Transverse colon (tissue), 4 donors: Measurements from ENCODE around the gene ST8SIA6. TPM values are rescaled to one million over a fixed set of nuclear protein-coding genes. Genes with fewer than 3 reads are reported as not detected.

Experiments
- DNase-seq: peaks from one replicate; pipeline ENCODE4 v3.0.0-alpha.2; 2019
- H3K27ac ChIP-seq, 4 donors: fragments of 200-600 bp; sonication (generic); 2 replicates each; pipeline ENCODE4 v1.5.1; 2016 to 2018; ENCODE audit warnings: inconsistent platforms in 4 of 4
- H3K27me3 ChIP-seq: fragments of 200-600 bp; sonication (generic); 2 replicates; pipeline ENCODE4 v1.5.1; 2017; ENCODE audit warnings: inconsistent platforms
- H3K36me3 ChIP-seq, 4 donors: fragments of 200-600 bp; sonication (generic); 2 replicates each; pipeline ENCODE4 v1.5.1; 2017 to 2019; ENCODE audit warnings: inconsistent platforms in 4 of 4
- H3K4me1 ChIP-seq, 4 donors: fragments of 200-600 bp; sonication (generic); 2 replicates each; pipeline ENCODE4 v1.5.1; 2017 to 2020; ENCODE audit warnings: inconsistent platforms in 4 of 4
- H3K4me3 ChIP-seq, 4 donors: fragments of 200-600 bp; sonication (generic); 1 replicate in 1 of 4; 2 replicates in 3 of 4; pipeline versions ENCODE4 v1.5.1 to v1.6.1; 2017 to 2019; ENCODE audit warnings: inconsistent platforms in 4 of 4
- H3K9me3 ChIP-seq, 2 donors: fragments of 200-600 bp; sonication (generic); 2 replicates each; pipeline ENCODE4 v1.5.1; 2017 to 2019; ENCODE audit warnings: inconsistent platforms in 2 of 2
- EP300 ChIP-seq: sonication (generic); formaldehyde crosslinking; IDR thresholded peaks from one replicate; pipeline ENCODE4 v1.6.1; 2017; ENCODE audit warnings: antibody characterized with exemption, low read depth
- POLR2A ChIP-seq: fragments of 450-650 bp; IDR thresholded peaks from one replicate; pipeline ENCODE4 v1.6.1; 2016; ENCODE audit warnings: antibody characterized with exemption, mild to moderate bottlenecking, moderate library complexity
- POLR2AphosphoS5 ChIP-seq, 3 donors: sonication (generic); formaldehyde crosslinking; IDR thresholded peaks; one replicate each; pipeline ENCODE4 v1.6.1; 2016; ENCODE audit warnings: antibody characterized with exemption in 3 of 3
- WGBS, 2 donors: methylation state at CpG; one replicate each; pipeline ENCODE4 v1.1.5; 2018; ENCODE audit warnings: low coverage in 1 of 2; 5-methylcytosine and 5-hydroxymethylcytosine counted together
- in situ Hi-C, 4 donors: fragments of 200-750 bp; cut with MboI; loops; one replicate each; pipeline versions ENCODE4 v1.15.0 to v1.15.1; 2017; ENCODE audit warnings: low sequenced_read_pairs in 3 of 4, low pct_ligation_motif_present in 1 of 4, low pct_unique_long_range_greater_than_20kb in 1 of 4
- intact Hi-C: fragments of 100-400 bp; cut with DNase I; formaldehyde crosslinking; loops from one replicate; pipeline ENCODE4 v1.15.1; 2023; ENCODE audit warnings: low total_unique reads
- total RNA-seq, 4 donors: library from RNA; depleted of rRNA; stranded (reverse); fragments of >200 nt; gene quantifications; one replicate each; pipeline ENCODE4 v1.1.0, GENCODE V29; 2016
- TF ChIP-seq, protein P1 (sequence below), 5 experiments: fragments of 200-600 bp in 3 of 5; fragments of 450-650 bp in 2 of 5; sonication (generic) in 3 of 5; IDR thresholded peaks; 1 replicate in 2 of 5; 2 replicates in 3 of 5; pipeline ENCODE4 v1.5.1; 2016 to 2017; ENCODE audit warnings: antibody characterized with exemption in 5 of 5, inconsistent platforms in 3 of 5, mild to moderate bottlenecking in 2 of 5, moderate library complexity in 1 of 5

ST8SIA6 gene
- total RNA-seq, 4 donors from 2014 or later = 0.64 to 1.2 TPM; not detected in 2

DNA sequence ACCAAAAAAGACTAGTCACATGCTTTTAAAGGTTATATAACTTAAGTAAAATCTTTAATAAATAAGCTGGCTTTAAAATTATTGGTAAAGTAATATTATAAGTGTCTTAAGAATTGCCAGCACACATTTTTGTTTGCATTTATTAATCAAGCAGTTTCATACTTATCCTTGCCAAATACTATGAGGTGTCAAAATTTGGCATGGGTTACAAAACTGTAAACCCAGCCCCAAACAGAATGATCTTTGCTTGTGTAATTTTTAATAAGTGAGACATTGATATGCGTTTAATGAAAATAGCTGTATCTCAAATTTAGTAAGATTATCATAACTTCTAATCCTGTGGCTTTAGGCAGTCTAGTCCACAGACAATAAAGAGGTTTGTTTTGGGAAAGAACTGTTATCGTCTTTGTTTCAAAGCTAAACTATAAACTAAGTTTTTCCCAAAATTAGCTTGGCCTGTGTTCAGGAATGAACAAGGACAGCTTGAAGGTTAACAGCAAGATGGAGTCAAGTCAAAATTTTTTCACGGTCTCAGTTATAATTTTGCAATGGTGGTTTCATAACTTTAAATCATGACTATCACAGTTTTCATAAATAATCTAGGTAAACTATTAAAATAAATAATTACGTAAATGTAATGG, 72.8 kb downstream of the ST8SIA6 start:
- Histone ChIP-seq H3K4me3 (no peak overlapping the region), H3K27me3 (no peaks in the 10 kb centered on the region), H3K4me1 (peaks cover 0 to 5% (median 0%) of the 10 kb centered on the region in 4 donors), H3K36me3 (no peaks in the 10 kb centered on the region), H3K9me3 (no peaks in the 10 kb centered on the region), H3K27ac (no peak overlapping the region)
- intact Hi-C loops (no loop called here), in situ Hi-C loops (no loop called here)
- TF ChIP-seq POLR2AphosphoS5 (IDR thresholded peaks at IDR 0.05) (no peak), POLR2A (no peak), EP300 (no peak)
- TF ChIP-seq, protein P1, sequence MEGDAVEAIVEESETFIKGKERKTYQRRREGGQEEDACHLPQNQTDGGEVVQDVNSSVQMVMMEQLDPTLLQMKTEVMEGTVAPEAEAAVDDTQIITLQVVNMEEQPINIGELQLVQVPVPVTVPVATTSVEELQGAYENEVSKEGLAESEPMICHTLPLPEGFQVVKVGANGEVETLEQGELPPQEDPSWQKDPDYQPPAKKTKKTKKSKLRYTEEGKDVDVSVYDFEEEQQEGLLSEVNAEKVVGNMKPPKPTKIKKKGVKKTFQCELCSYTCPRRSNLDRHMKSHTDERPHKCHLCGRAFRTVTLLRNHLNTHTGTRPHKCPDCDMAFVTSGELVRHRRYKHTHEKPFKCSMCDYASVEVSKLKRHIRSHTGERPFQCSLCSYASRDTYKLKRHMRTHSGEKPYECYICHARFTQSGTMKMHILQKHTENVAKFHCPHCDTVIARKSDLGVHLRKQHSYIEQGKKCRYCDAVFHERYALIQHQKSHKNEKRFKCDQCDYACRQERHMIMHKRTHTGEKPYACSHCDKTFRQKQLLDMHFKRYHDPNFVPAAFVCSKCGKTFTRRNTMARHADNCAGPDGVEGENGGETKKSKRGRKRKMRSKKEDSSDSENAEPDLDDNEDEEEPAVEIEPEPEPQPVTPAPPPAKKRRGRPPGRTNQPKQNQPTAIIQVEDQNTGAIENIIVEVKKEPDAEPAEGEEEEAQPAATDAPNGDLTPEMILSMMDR (IDR thresholded peaks at IDR 0.05) = no peak
- 67 to 77% methylated on average over 4 of the region's 4 CpGs for WGBS, 2 donors
- DNase-seq = no peak

GRCh38 chr10:17380888-17381287, 73.5 kb downstream of the ST8SIA6 start:
- peaks cover 0 to 5% (median 0%) of the 10 kb centered on the region in 4 donors for H3K4me1 ChIP-seq
- intact Hi-C loops = no loop called here
- H3K27me3 ChIP-seq = no peaks in the 10 kb centered on the region
- no peak overlapping the region for H3K4me3 ChIP-seq
- no peak overlapping the region for H3K27ac ChIP-seq
- no peaks in the 10 kb centered on the region for H3K9me3 ChIP-seq
- in situ Hi-C loops = no loop called here
- DNase-seq = no peak
- H3K36me3 ChIP-seq = no peaks in the 10 kb centered on the region
- 35 to 66% methylated on average over 5 of the region's 5 CpGs for WGBS, 2 donors
- no peak for TF ChIP-seq POLR2A
- no peak for TF ChIP-seq EP300
- TF ChIP-seq POLR2AphosphoS5 (IDR thresholded peaks at IDR 0.05) = no peak
- TF ChIP-seq, protein P1 (IDR thresholded peaks at IDR 0.05) = no peak

GRCh38 chr10:17380016-17380415, 74.4 kb downstream of the ST8SIA6 start:
- no peak for DNase-seq
- 29 to 33% methylated on average over 1 of the region's 1 CpG for WGBS, 2 donors
- H3K27me3 ChIP-seq = no peaks in the 10 kb centered on the region
- no peak overlapping the region for H3K4me3 ChIP-seq
- in situ Hi-C loops = no loop called here
- H3K4me1 ChIP-seq = peaks cover 0 to 5% (median 0%) of the 10 kb centered on the region in 4 donors
- H3K27ac ChIP-seq = no peak overlapping the region
- H3K36me3 ChIP-seq = no peaks in the 10 kb centered on the region
- intact Hi-C loops = no loop called here
- H3K9me3 ChIP-seq = no peaks in the 10 kb centered on the region
- TF ChIP-seq POLR2A = no peak
- TF ChIP-seq EP300 = no peak
- TF ChIP-seq, protein P1 (IDR thresholded peaks at IDR 0.05) = no peak
- no peak for TF ChIP-seq POLR2AphosphoS5 (IDR thresholded peaks at IDR 0.05)

DNA sequence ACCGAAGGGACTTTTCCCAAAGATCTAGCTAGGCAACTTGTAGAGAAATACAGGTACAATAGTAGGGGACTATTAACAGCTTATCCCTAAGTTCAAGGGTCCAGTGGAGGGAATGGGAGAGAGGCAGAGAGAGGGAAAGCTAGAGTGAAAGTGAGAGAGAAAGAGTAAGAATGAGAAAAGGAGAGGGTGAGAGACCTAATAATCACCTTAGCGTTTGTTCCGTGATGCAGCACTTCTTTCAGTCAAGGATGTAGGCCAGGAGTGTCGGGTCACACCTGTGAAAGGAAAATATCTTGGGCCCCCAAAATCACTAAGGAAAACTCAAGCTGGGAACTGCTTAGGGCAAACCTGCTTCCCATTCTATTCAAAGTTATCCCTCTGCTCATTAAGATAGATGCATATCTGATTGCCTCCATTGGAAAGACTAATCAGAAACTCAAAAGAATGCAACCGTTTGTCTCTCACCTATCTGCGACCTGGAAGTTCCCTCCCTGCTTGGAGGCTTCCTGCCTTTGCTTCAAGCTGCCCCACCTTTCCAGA, 75.2 kb downstream of the ST8SIA6 start:
- no peaks in the 10 kb centered on the region for H3K27me3 ChIP-seq
- TF ChIP-seq EP300 (no peak), POLR2AphosphoS5 (IDR thresholded peaks at IDR 0.05) (no peak), POLR2A (no peak)
- TF ChIP-seq, protein P1 (IDR thresholded peaks at IDR 0.05) = no peak
- DNase-seq = no peak
- peaks cover 0 to 5% (median 0%) of the 10 kb centered on the region in 4 donors for H3K4me1 ChIP-seq
- no peaks in the 10 kb centered on the region for H3K36me3 ChIP-seq
- 68 to 84% methylated on average over 5 to 6 of the region's 6 CpGs for WGBS, 2 donors
- H3K27ac ChIP-seq = no peak overlapping the region
- in situ Hi-C loops = no loop called here
- intact Hi-C loops = loop anchor here (2.0 kb wide), 1 partner anchor 54 kb away; no protein-coding TSS in a partner anchor
- H3K9me3 ChIP-seq = no peaks in the 10 kb centered on the region
- H3K4me3 ChIP-seq = no peak overlapping the region
